Brain microvascular endothelial cell (primary cell): ENCODE data around the gene UACA.

Experiments used
- DNase-seq: peaks from one replicate; pipeline ENCODE4 v3.0.0-alpha.2; 2020
- H3K27ac ChIP-seq: fragments of 250-450 bp; sonication (Bioruptor Pico); 2 replicates; pipeline ENCODE4 v1.5.1; 2020; ENCODE audit warnings: mild to moderate bottlenecking, moderate library complexity
- H3K27me3 ChIP-seq: fragments of 250-450 bp; sonication (Bioruptor Pico); replicated peaks from 2 replicates; pipeline ENCODE4 v1.5.1; 2020; ENCODE audit warnings: mild to moderate bottlenecking
- H3K36me3 ChIP-seq: fragments of 250-450 bp; sonication (Bioruptor Pico); replicated peaks from 2 replicates; pipeline ENCODE4 v1.5.1; 2020; ENCODE audit warnings: mild to moderate bottlenecking
- H3K4me3 ChIP-seq: 2 replicates; pipeline ENCODE4 v1.5.1; 2011; ENCODE audit warnings: low read depth, mild to moderate bottlenecking, control low read depth, low read length, moderate library complexity
- in situ Hi-C: cut with HindIII; loops from 2 replicates; pipeline ENCODE4 v1.10.0; 2017; ENCODE audit warnings: low sequenced_read_pairs, low pct_ligation_motif_present
- TF ChIP-seq, protein P1 (sequence below): IDR thresholded peaks from 2 replicates; pipeline ENCODE4 v1.5.1; 2011; ENCODE audit warnings: low read depth, mild to moderate bottlenecking, moderate library complexity, low read length, control low read depth, inconsistent platforms; ENCODE audit errors: missing control alignments

Gene UACA

DNA sequence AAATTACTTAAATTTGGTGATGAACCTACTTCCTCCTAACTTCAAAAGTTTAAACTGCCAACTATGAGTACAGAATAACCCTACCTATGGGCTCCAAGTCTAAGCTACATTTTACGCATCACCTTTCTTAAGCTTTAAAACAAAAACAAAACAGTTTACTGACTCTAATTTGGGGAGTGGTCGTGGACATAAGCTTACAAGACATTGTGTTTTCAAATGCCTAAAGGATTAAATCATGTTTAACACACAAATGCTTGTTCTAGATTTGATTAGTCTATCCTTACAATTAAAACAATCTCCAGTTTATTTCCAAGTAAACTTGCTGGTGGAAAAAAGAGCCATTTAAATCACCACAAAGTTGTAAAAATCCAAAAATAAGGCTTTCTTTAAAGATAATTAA is 62.2 kb downstream of the UACA start:
- no peak for DNase-seq
- peak overlapping the region; percentile 82 for H3K27ac ChIP-seq
- peaks cover 6% of the 10 kb centered on the region for H3K36me3 ChIP-seq
- TF ChIP-seq, protein P1, sequence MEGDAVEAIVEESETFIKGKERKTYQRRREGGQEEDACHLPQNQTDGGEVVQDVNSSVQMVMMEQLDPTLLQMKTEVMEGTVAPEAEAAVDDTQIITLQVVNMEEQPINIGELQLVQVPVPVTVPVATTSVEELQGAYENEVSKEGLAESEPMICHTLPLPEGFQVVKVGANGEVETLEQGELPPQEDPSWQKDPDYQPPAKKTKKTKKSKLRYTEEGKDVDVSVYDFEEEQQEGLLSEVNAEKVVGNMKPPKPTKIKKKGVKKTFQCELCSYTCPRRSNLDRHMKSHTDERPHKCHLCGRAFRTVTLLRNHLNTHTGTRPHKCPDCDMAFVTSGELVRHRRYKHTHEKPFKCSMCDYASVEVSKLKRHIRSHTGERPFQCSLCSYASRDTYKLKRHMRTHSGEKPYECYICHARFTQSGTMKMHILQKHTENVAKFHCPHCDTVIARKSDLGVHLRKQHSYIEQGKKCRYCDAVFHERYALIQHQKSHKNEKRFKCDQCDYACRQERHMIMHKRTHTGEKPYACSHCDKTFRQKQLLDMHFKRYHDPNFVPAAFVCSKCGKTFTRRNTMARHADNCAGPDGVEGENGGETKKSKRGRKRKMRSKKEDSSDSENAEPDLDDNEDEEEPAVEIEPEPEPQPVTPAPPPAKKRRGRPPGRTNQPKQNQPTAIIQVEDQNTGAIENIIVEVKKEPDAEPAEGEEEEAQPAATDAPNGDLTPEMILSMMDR: no peak
- no peak overlapping the region for H3K4me3 ChIP-seq
- in situ Hi-C loops: no loop called here
- no peaks in the 10 kb centered on the region for H3K27me3 ChIP-seq

DNA sequence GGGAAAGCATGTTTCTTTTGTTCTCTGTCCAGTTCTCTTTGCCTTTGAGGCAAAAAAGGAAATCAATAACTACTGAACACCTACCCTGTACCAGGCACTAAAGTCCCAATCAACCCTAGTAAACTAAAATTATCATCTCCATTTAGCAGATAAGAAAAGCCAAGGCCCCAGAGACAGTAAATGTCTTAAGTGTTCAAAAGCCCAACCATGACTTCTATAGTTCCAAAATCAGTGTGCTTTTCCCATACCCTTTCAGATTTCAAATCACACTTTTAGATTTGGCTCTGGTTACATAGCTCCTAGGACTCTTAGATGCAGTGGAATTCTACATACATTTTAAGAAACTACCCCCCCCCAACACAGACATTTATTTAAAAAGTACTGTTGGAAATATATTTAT is 63.5 kb downstream of the UACA start:
- Histone ChIP-seq H3K27me3 (no peaks in the 10 kb centered on the region), H3K36me3 (peaks cover 12% of the 10 kb centered on the region), H3K27ac (no peak overlapping the region), H3K4me3 (no peak overlapping the region)
- DNase-seq: no peak
- in situ Hi-C loops: no loop called here
- TF ChIP-seq, protein P1: no peak

DNA sequence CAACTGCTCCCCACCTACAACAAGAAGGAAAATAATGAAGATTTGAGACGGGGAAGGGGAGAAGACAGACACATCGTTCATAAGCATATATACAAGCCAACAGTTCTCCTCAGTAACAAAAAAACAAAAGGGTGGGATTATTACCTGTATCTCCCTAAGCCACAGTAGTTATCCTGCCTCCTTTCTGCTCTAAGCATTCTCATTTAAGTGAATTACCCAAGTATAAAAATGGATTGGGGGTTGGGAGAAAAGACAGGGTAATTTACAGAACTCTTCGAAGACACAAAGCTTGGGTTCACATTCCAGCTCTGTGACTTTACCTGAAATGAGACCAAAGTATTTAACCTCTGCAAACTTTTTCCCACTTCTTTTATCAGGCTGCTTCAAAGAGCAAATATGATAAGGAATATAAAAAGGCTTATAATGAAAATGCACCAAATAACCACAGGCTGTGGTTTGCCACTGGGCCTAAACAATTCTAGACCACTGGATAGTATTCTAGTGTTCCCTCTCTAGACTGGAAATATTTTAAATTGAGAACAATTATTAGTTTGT is 64.4 kb downstream of the UACA start:
- H3K36me3 ChIP-seq: peaks cover 19% of the 10 kb centered on the region
- no peak for DNase-seq
- in situ Hi-C loops: no loop called here
- TF ChIP-seq, protein P1: no peak
- H3K27ac ChIP-seq: no peak overlapping the region
- no peak overlapping the region for H3K4me3 ChIP-seq
- H3K27me3 ChIP-seq: no peaks in the 10 kb centered on the region

DNA sequence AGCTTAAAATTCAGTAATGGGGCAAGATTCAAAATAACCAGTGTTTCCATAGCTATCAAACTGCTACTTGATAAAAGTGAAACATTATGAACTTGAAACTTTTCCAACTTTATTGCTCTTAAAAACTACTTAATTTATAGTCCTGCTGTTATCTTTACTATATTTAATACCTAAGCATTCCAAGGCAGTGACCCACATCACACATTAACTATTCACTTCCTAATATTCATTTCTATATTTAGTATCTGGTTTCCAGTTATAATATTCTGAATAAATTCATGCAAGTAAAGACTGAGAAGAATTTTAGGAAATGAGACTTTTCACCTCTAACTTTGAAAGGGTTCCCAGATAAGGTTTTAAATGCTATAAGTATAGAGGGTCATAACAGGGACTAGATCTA is 64.9 kb downstream of the UACA start:
- no peak overlapping the region for H3K27ac ChIP-seq
- DNase-seq: no peak
- TF ChIP-seq, protein P1: no peak
- H3K27me3 ChIP-seq: no peaks in the 10 kb centered on the region
- in situ Hi-C loops: no loop called here
- H3K4me3 ChIP-seq: no peak overlapping the region
- peaks cover 19% of the 10 kb centered on the region for H3K36me3 ChIP-seq

DNA sequence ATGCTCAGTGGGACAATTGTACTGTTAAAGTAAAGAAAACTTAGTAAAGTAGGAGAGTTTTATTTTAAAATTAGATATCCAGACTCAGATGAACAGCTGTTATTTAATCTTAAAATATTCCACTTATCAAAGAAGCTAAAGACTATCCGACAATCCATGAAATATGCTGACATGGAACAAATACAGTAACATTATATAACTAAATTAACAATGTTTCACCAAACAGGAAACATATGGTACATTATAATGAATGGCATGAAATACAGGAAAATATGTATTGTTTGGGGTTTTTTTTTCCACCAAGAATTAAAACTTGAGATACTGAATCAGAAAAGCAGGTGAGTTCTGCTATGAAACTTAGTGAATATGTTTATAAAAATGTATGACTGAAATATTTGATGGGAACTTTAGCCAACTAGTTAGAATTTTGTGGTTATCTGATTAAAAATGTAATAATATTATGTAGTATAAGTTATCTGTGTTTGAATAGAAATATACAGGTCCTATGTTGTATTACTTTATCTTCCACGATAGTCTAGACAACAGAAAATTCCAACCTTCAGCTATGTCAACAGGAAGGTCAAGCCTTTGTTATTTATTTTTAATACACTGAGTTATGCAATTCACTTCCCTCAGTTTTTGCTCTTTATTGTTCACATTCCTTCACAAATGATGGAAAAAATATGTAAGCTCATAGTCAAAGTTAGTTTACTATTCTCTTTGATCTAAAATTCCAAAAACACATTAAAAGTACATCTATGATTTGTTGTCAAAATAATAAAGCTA is 72.7 kb downstream of the UACA start:
- peaks cover 65% of the 10 kb centered on the region for H3K36me3 ChIP-seq
- TF ChIP-seq, protein P1: no peak
- no peak overlapping the region for H3K4me3 ChIP-seq
- no peak overlapping the region for H3K27ac ChIP-seq
- in situ Hi-C loops: no loop called here
- no peak for DNase-seq
- H3K27me3 ChIP-seq: no peaks in the 10 kb centered on the region
